ENCODE data around the gene VIL1.
A peak's percentile ranks its signal among the peaks of the same experiment; 100 is the strongest.

The VIL1 gene

GRCh38 chr2:218384975-218385374 is 33.9 kb upstream of the VIL1 start:
- Histone ChIP-seq H3K36me3 (ENCODE audit: control insufficient read depth, insufficient read depth, low read length) (no peaks in the 10 kb centered on the region), H3K27me3 (replicated peaks; ENCODE audit: control insufficient read depth, insufficient read depth, low read length) (no peaks in the 10 kb centered on the region), H3K4me3 (replicated peaks; ENCODE audit: low read depth, low read length) (no peak overlapping the region)
- TF ChIP-seq CTCF (IDR thresholded peaks at IDR 0.05; ENCODE audit: insufficient read depth, low read length, poor library complexity, severe bottlenecking), result no peak
- no peak for DNase-seq (ENCODE audit: extremely low read depth, insufficient read length)

- no peak for TF ChIP-seq CTCF (IDR thresholded peaks at IDR 0.05; ENCODE audit: insufficient read depth, low read length, poor library complexity, severe bottlenecking)
- H3K27me3 ChIP-seq (replicated peaks; ENCODE audit: control insufficient read depth, insufficient read depth, low read length), result no peaks in the 10 kb centered on the region
- no peak overlapping the region for H3K4me3 ChIP-seq (replicated peaks; ENCODE audit: low read depth, low read length)
- DNase-seq (ENCODE audit: extremely low read depth, insufficient read length), result no peak
- no peaks in the 10 kb centered on the region for H3K36me3 ChIP-seq (ENCODE audit: control insufficient read depth, insufficient read depth, low read length)
Observed at GRCh38 chr2:218386505-218387368, 32.2 kb upstream of the VIL1 start.

GRCh38 chr2:218387369-218388194 is 31.3 kb upstream of the VIL1 start:
- peak overlapping the region; percentile 3; the same call in 1 of the 2 replicates for H3K4me3 ChIP-seq (replicated peaks; ENCODE audit: low read depth, low read length)
- H3K27me3 ChIP-seq (replicated peaks; ENCODE audit: control insufficient read depth, insufficient read depth, low read length), result no peaks in the 10 kb centered on the region
- TF ChIP-seq CTCF (IDR thresholded peaks at IDR 0.05; ENCODE audit: insufficient read depth, low read length, poor library complexity, severe bottlenecking), result no peak
- no peak for DNase-seq (ENCODE audit: extremely low read depth, insufficient read length)
- H3K36me3 ChIP-seq (ENCODE audit: control insufficient read depth, insufficient read depth, low read length), result no peaks in the 10 kb centered on the region

- no peaks in the 10 kb centered on the region for H3K36me3 ChIP-seq (ENCODE audit: control insufficient read depth, insufficient read depth, low read length)
- DNase-seq (ENCODE audit: extremely low read depth, insufficient read length), result no peak
- no peaks in the 10 kb centered on the region for H3K27me3 ChIP-seq (replicated peaks; ENCODE audit: control insufficient read depth, insufficient read depth, low read length)
- TF ChIP-seq CTCF (IDR thresholded peaks at IDR 0.05; ENCODE audit: insufficient read depth, low read length, poor library complexity, severe bottlenecking), result no peak
- no peak overlapping the region for H3K4me3 ChIP-seq (replicated peaks; ENCODE audit: low read depth, low read length)
Observed at GRCh38 chr2:218389333-218390150, 29.4 kb upstream of the VIL1 start.

GRCh38 chr2:218391202-218391601 is 27.7 kb upstream of the VIL1 start:
- Histone ChIP-seq H3K4me3 (replicated peaks; ENCODE audit: low read depth, low read length) (no peak overlapping the region), H3K27me3 (replicated peaks; ENCODE audit: control insufficient read depth, insufficient read depth, low read length) (no peaks in the 10 kb centered on the region), H3K36me3 (ENCODE audit: control insufficient read depth, insufficient read depth, low read length) (no peaks in the 10 kb centered on the region)
- no peak for DNase-seq (ENCODE audit: extremely low read depth, insufficient read length)
- no peak for TF ChIP-seq CTCF (IDR thresholded peaks at IDR 0.05; ENCODE audit: insufficient read depth, low read length, poor library complexity, severe bottlenecking)

Data from GM06990 (cell line).